Measurements from ENCODE around the gene SYNGR4. TPM values are rescaled to one million over a fixed set of nuclear protein-coding genes. Genes with fewer than 3 reads are reported as not detected.
"Not testable (repeated sequence)": the region's sequence is repeated elsewhere in the genome, so short reads cannot be mapped to it uniquely, and the experiment has no call there.

SYNGR4 gene
- total RNA-seq (not detected), total RNA-seq (0 to 0.23 reads per million in 2 donors)

- peak; percentile 94 to 99 (median 97) for DNase-seq
- H3K27ac Mint-ChIP-seq, result peak within 1 kb of the TSS; percentile 90
- no peaks in the 10 kb centered on the region for H3K27me3 Mint-ChIP-seq
- no peaks in the 10 kb centered on the region for H3K36me3 Mint-ChIP-seq (ENCODE audit: low read depth)
- H3K4me1 Mint-ChIP-seq, result peaks cover 10% of the 10 kb centered on the region
- peak within 1 kb of the TSS; percentile 92 for H3K4me3 Mint-ChIP-seq
- ATAC-seq, result peak; percentile 91
- H3K9me3 ChIP-seq (ENCODE audit: control insufficient read depth, low read length, poor library complexity, severe bottlenecking), result no peaks in the 10 kb centered on the region
Observed at GRCh38 chr19:48363810-48364597, at the start of gene SYNGR4, which contains the start of gene TMEM143. SYNGR4 (plus strand) TSS chr19:48364367; CDS start chr19:48365843, 1,476 bp downstream. TMEM143 (minus strand) TSS chr19:48363940; CDS start chr19:48363920, 20 bp downstream.

GRCh38 chr19:48315712-48316111 lies 48.5 kb upstream of the SYNGR4 start:
- H3K4me1 Mint-ChIP-seq, result peaks cover 8% of the 10 kb centered on the region
- H3K9me3 ChIP-seq (ENCODE audit: control insufficient read depth, low read length, poor library complexity, severe bottlenecking), result no peaks in the 10 kb centered on the region
- no peaks in the 10 kb centered on the region for H3K36me3 Mint-ChIP-seq (ENCODE audit: low read depth)
- no peak for ATAC-seq
- no peak overlapping the region for H3K4me3 Mint-ChIP-seq
- H3K27me3 Mint-ChIP-seq, result no peaks in the 10 kb centered on the region
- DNase-seq, result no peak
- H3K27ac Mint-ChIP-seq, result no peak overlapping the region

- H3K27me3 Mint-ChIP-seq; H3K36me3 Mint-ChIP-seq (ENCODE audit: low read depth); DNase-seq; H3K4me3 Mint-ChIP-seq; ATAC-seq; H3K9me3 ChIP-seq (ENCODE audit: control insufficient read depth, low read length, poor library complexity, severe bottlenecking): not testable (repeated sequence)
- peaks cover 18% of the 10 kb centered on the region for H3K4me1 Mint-ChIP-seq
- peak overlapping the region; percentile 24 for H3K27ac Mint-ChIP-seq
Observed at GRCh38 chr19:48317708-48317960, 46.5 kb upstream of the SYNGR4 start.

GRCh38 chr19:48318286-48318987 lies 45.7 kb upstream of the SYNGR4 start:
- Mint-ChIP-seq H3K27me3 (no peaks in the 10 kb centered on the region), H3K36me3 (ENCODE audit: low read depth) (no peaks in the 10 kb centered on the region), H3K27ac (no peak overlapping the region), H3K4me3 (no peak overlapping the region), H3K4me1 (peaks cover 25% of the 10 kb centered on the region)
- H3K9me3 ChIP-seq (ENCODE audit: control insufficient read depth, low read length, poor library complexity, severe bottlenecking), result no peaks in the 10 kb centered on the region
- DNase-seq (no peak), ATAC-seq (no peak)

- ATAC-seq (no peak), DNase-seq (peak; percentile 64 to 77 (median 65))
- H3K4me1 Mint-ChIP-seq, result peaks cover 37% of the 10 kb centered on the region
- H3K4me3 Mint-ChIP-seq, result peak overlapping the region; percentile 97
- no peaks in the 10 kb centered on the region for H3K36me3 Mint-ChIP-seq (ENCODE audit: low read depth)
- peak overlapping the region; percentile 100 for H3K27ac Mint-ChIP-seq
- H3K9me3 ChIP-seq (ENCODE audit: control insufficient read depth, low read length, poor library complexity, severe bottlenecking), result no peaks in the 10 kb centered on the region
- no peaks in the 10 kb centered on the region for H3K27me3 Mint-ChIP-seq
Observed at GRCh38 chr19:48319647-48320541, 44.3 kb upstream of the SYNGR4 start.

GRCh38 chr19:48321372-48321621 lies 42.9 kb upstream of the SYNGR4 start:
- DNase-seq (peak; percentile 87 to 96 (median 94)), ATAC-seq (peak; percentile 64)
- Mint-ChIP-seq H3K36me3 (ENCODE audit: low read depth) (peaks cover 3% of the 10 kb centered on the region), H3K4me3 (peak overlapping the region; percentile 97), H3K27ac (peak overlapping the region; percentile 100), H3K4me1 (peaks cover 44% of the 10 kb centered on the region), H3K27me3 (no peaks in the 10 kb centered on the region)
- no peaks in the 10 kb centered on the region for H3K9me3 ChIP-seq (ENCODE audit: control insufficient read depth, low read length, poor library complexity, severe bottlenecking)

- Mint-ChIP-seq H3K27ac (peak overlapping the region; percentile 100), H3K27me3 (no peaks in the 10 kb centered on the region), H3K4me3 (peak overlapping the region; percentile 97), H3K4me1 (peaks cover 47% of the 10 kb centered on the region), H3K36me3 (ENCODE audit: low read depth) (peaks cover 3% of the 10 kb centered on the region)
- DNase-seq, result peak; percentile 99 to 100 (median 99)
- no peaks in the 10 kb centered on the region for H3K9me3 ChIP-seq (ENCODE audit: control insufficient read depth, low read length, poor library complexity, severe bottlenecking)
- ATAC-seq, result peak; percentile 75
Observed at GRCh38 chr19:48321622-48322591, 42.3 kb upstream of the SYNGR4 start.

- ATAC-seq, result peak; percentile 38
- H3K36me3 Mint-ChIP-seq (ENCODE audit: low read depth), result peaks cover 3% of the 10 kb centered on the region
- peak within 1 kb of the TSS; percentile 97 for H3K4me3 Mint-ChIP-seq
- H3K27me3 Mint-ChIP-seq, result no peaks in the 10 kb centered on the region
- no peaks in the 10 kb centered on the region for H3K9me3 ChIP-seq (ENCODE audit: control insufficient read depth, low read length, poor library complexity, severe bottlenecking)
- peak within 1 kb of the TSS; percentile 100 for H3K27ac Mint-ChIP-seq
- peaks cover 67% of the 10 kb centered on the region for H3K4me1 Mint-ChIP-seq
- DNase-seq, result peak; percentile 70 to 81 (median 72)
Observed at GRCh38 chr19:48325265-48325910, 38.8 kb upstream of the SYNGR4 start, which contains the start of gene EMP3. EMP3 (plus strand) TSS chr19:48325552; CDS start chr19:48326845, 1,293 bp downstream.

- H3K36me3 Mint-ChIP-seq (ENCODE audit: low read depth), result peaks cover 9% of the 10 kb centered on the region
- no peaks in the 10 kb centered on the region for H3K27me3 Mint-ChIP-seq
Observed at GRCh38 chr19:48329167-48329891, 34.8 kb upstream of the SYNGR4 start.

GRCh38 chr19:48330012-48330681 lies 34.0 kb upstream of the SYNGR4 start:
- Mint-ChIP-seq H3K4me3 (peak overlapping the region; percentile 97), H3K27ac (peak overlapping the region; percentile 100), H3K4me1 (peaks cover 64% of the 10 kb centered on the region), H3K36me3 (ENCODE audit: low read depth) (peaks cover 8% of the 10 kb centered on the region), H3K27me3 (no peaks in the 10 kb centered on the region)
- DNase-seq, result peak; percentile 71 to 75 (median 72)
- no peaks in the 10 kb centered on the region for H3K9me3 ChIP-seq (ENCODE audit: control insufficient read depth, low read length, poor library complexity, severe bottlenecking)
- ATAC-seq, result peak; percentile 47

More at GRCh38 chr19:48329167-48329891, 34.8 kb upstream of the SYNGR4 start:
- Mint-ChIP-seq H3K4me1 (peaks cover 62% of the 10 kb centered on the region), H3K4me3 (peak overlapping the region; percentile 97), H3K27ac (peak overlapping the region; percentile 100)
- no peaks in the 10 kb centered on the region for H3K9me3 ChIP-seq (ENCODE audit: control insufficient read depth, low read length, poor library complexity, severe bottlenecking)
- DNase-seq (peak in 1 of 3 donors; percentile 28), ATAC-seq (no peak)

GRCh38 chr19:48332351-48332661 lies 31.9 kb upstream of the SYNGR4 start:
- H3K9me3 ChIP-seq (ENCODE audit: control insufficient read depth, low read length, poor library complexity, severe bottlenecking), result no peaks in the 10 kb centered on the region
- Mint-ChIP-seq H3K27me3 (no peaks in the 10 kb centered on the region), H3K4me3 (peak overlapping the region; percentile 100), H3K36me3 (ENCODE audit: low read depth) (peaks cover 6% of the 10 kb centered on the region), H3K4me1 (peaks cover 53% of the 10 kb centered on the region), H3K27ac (peak overlapping the region; percentile 100)
- DNase-seq (no peak), ATAC-seq (no peak)

Data from T-helper 17 cell (primary cell).